ENCODE results near the gene SET.

- TF ChIP-seq CTCF (IDR thresholded peaks at IDR 0.05; ENCODE audit: low read depth, low read length) (peak; percentile 62), EZH2phosphoT487 (IDR thresholded peaks at IDR 0.05; ENCODE audit: low read depth) (no peak)
Measured at GRCh38 chr9:128733256-128733655, 44.2 kb downstream of the SET start.

Measured in OCI-LY3 (cell line).